Measurements from ENCODE around the gene CCR3.
A peak's percentile ranks its signal among the peaks of the same experiment; 100 is the strongest.

CCR3 gene

GRCh38 chr3:46301122-46301835 is 59.0 kb downstream of the CCR3 start:
- no peak for TF ChIP-seq EZH2phosphoT487 (IDR thresholded peaks at IDR 0.05; ENCODE audit: borderline replicate concordance)
- TF ChIP-seq, protein P1, sequence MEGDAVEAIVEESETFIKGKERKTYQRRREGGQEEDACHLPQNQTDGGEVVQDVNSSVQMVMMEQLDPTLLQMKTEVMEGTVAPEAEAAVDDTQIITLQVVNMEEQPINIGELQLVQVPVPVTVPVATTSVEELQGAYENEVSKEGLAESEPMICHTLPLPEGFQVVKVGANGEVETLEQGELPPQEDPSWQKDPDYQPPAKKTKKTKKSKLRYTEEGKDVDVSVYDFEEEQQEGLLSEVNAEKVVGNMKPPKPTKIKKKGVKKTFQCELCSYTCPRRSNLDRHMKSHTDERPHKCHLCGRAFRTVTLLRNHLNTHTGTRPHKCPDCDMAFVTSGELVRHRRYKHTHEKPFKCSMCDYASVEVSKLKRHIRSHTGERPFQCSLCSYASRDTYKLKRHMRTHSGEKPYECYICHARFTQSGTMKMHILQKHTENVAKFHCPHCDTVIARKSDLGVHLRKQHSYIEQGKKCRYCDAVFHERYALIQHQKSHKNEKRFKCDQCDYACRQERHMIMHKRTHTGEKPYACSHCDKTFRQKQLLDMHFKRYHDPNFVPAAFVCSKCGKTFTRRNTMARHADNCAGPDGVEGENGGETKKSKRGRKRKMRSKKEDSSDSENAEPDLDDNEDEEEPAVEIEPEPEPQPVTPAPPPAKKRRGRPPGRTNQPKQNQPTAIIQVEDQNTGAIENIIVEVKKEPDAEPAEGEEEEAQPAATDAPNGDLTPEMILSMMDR (conservative IDR thresholded peaks at IDR 0.05; ENCODE audit: low read length) = no peak
- peaks cover 40% of the 10 kb centered on the region for H3K4me1 ChIP-seq (ENCODE audit: insufficient read depth, low read length, poor library complexity, severe bottlenecking)
- no peak overlapping the region for H3K4me3 ChIP-seq (ENCODE audit: low read length, poor library complexity, severe bottlenecking)
- H4K20me1 ChIP-seq (ENCODE audit: insufficient read depth, low read length, poor library complexity, severe bottlenecking) = no peaks in the 10 kb centered on the region
- no peaks in the 10 kb centered on the region for H3K9me2 ChIP-seq (replicated peaks; ENCODE audit: low read depth, low read length)
- no peaks in the 10 kb centered on the region for H3K36me3 ChIP-seq (ENCODE audit: insufficient read depth, low read length)
- H3K27me3 ChIP-seq (ENCODE audit: insufficient read depth, low read length, poor library complexity, severe bottlenecking) = no peaks in the 10 kb centered on the region
- no peaks in the 10 kb centered on the region for H3K9me3 ChIP-seq (ENCODE audit: insufficient read depth, low read depth, low read length)
- no peaks in the 10 kb centered on the region for H3F3A ChIP-seq (ENCODE audit: low read depth)
- H2AFZ ChIP-seq (ENCODE audit: low read length) = peak overlapping the region; percentile 27; the same call in 1 of the 2 replicates
- no peak overlapping the region for H3K9ac ChIP-seq (ENCODE audit: low read depth, low read length, poor library complexity, severe bottlenecking)
- no peaks in the 10 kb centered on the region for H3K79me2 ChIP-seq (ENCODE audit: insufficient read depth, low read length)
- no peak overlapping the region for H3K4me2 ChIP-seq (ENCODE audit: low read depth, low read length, poor library complexity, severe bottlenecking)

DNA sequence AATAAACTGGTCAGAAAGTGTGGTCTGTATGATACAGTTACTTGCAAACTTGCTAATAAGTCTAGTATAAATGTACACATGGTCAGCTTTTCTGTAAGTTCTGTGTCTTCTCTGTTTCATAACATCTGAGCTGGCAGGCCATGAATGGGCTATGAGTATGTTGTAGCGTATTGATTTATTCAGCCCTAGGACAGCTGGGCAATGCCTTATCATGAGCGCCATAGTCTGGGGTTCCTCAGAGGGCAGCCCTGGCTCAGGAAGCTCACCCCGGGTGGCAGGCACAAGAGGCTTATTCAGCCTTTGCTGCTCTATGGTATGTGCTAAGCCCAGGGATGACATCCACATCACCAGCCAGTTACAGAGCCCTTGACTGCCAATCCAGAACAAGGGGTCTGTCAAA is 61.0 kb downstream of the CCR3 start:
- H3K36me3 ChIP-seq (ENCODE audit: insufficient read depth, low read length) = no peaks in the 10 kb centered on the region
- H3K4me2 ChIP-seq (ENCODE audit: low read depth, low read length, poor library complexity, severe bottlenecking) = no peak overlapping the region
- H3K4me3 ChIP-seq (ENCODE audit: low read length, poor library complexity, severe bottlenecking) = no peak overlapping the region
- no peaks in the 10 kb centered on the region for H3F3A ChIP-seq (ENCODE audit: low read depth)
- H3K9ac ChIP-seq (ENCODE audit: low read depth, low read length, poor library complexity, severe bottlenecking) = no peak overlapping the region
- H3K9me3 ChIP-seq (ENCODE audit: insufficient read depth, low read depth, low read length) = no peaks in the 10 kb centered on the region
- no peak for TF ChIP-seq EZH2phosphoT487 (IDR thresholded peaks at IDR 0.05; ENCODE audit: borderline replicate concordance)
- TF ChIP-seq, protein P1 (conservative IDR thresholded peaks at IDR 0.05; ENCODE audit: low read length) = no peak
- H3K4me1 ChIP-seq (ENCODE audit: insufficient read depth, low read length, poor library complexity, severe bottlenecking) = peaks cover 30% of the 10 kb centered on the region
- no peaks in the 10 kb centered on the region for H3K27me3 ChIP-seq (ENCODE audit: insufficient read depth, low read length, poor library complexity, severe bottlenecking)
- H2AFZ ChIP-seq (ENCODE audit: low read length) = no peak overlapping the region
- no peaks in the 10 kb centered on the region for H4K20me1 ChIP-seq (ENCODE audit: insufficient read depth, low read length, poor library complexity, severe bottlenecking)
- no peaks in the 10 kb centered on the region for H3K9me2 ChIP-seq (replicated peaks; ENCODE audit: low read depth, low read length)
- H3K79me2 ChIP-seq (ENCODE audit: insufficient read depth, low read length) = no peaks in the 10 kb centered on the region

DNA sequence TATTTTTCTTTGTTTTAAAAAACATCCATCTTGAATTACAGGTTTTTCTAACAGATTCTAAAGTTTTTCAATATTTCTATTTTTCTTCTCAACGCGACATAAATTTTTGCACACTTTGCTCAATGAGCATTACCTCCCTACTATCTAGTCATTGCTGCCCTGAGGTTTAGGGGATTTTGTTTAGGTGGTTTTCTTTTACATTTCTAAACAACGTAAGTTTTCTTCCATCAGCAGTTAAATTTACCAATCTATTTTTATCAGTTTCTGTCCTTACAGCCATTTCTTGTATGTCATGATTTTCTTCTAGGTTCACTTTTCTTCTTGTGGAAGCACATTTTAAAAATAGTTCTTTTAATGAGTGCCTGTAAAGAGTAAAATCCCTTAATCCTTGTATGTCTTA is 62.5 kb downstream of the CCR3 start:
- Histone ChIP-seq H3K9ac (ENCODE audit: low read depth, low read length, poor library complexity, severe bottlenecking) (no peak overlapping the region), H3K4me1 (ENCODE audit: insufficient read depth, low read length, poor library complexity, severe bottlenecking) (peaks cover 17% of the 10 kb centered on the region), H3K27me3 (ENCODE audit: insufficient read depth, low read length, poor library complexity, severe bottlenecking) (no peaks in the 10 kb centered on the region), H2AFZ (ENCODE audit: low read length) (no peak overlapping the region), H3K36me3 (ENCODE audit: insufficient read depth, low read length) (no peaks in the 10 kb centered on the region), H3F3A (ENCODE audit: low read depth) (no peaks in the 10 kb centered on the region), H3K4me3 (ENCODE audit: low read length, poor library complexity, severe bottlenecking) (no peak overlapping the region), H3K9me2 (replicated peaks; ENCODE audit: low read depth, low read length) (no peaks in the 10 kb centered on the region), H3K9me3 (ENCODE audit: insufficient read depth, low read depth, low read length) (no peaks in the 10 kb centered on the region), H4K20me1 (ENCODE audit: insufficient read depth, low read length, poor library complexity, severe bottlenecking) (no peaks in the 10 kb centered on the region), H3K4me2 (ENCODE audit: low read depth, low read length, poor library complexity, severe bottlenecking) (no peak overlapping the region), H3K79me2 (ENCODE audit: insufficient read depth, low read length) (no peaks in the 10 kb centered on the region)
- no peak for TF ChIP-seq EZH2phosphoT487 (IDR thresholded peaks at IDR 0.05; ENCODE audit: borderline replicate concordance)
- TF ChIP-seq, protein P1 (conservative IDR thresholded peaks at IDR 0.05; ENCODE audit: low read length) = no peak
